NB4 (cell line): ENCODE measurements around the gene ZNF778.

Source experiments
- DNase-seq: peaks from one replicate; pipeline ENCODE4 v3.0.0; 2010; ENCODE audit warnings: low read depth
- H3K4me3 ChIP-seq: one replicate; pipeline ENCODE4 v1.5.1; 2011; ENCODE audit warnings: mild to moderate bottlenecking, low read depth, low read length, moderate library complexity
- CTCF ChIP-seq: IDR thresholded peaks from one replicate; pipeline ENCODE4 v1.5.1; 2012; ENCODE audit warnings: low read depth, low read length
- MAX ChIP-seq: IDR thresholded peaks from 2 replicates; pipeline ENCODE4 v1.6.1; 2011; ENCODE audit warnings: low read depth, low read length
- MYC ChIP-seq: IDR thresholded peaks from 2 replicates; pipeline ENCODE4 v1.6.1; 2011; ENCODE audit warnings: low read depth, low read length
- POLR2A ChIP-seq: IDR thresholded peaks from 2 replicates; pipeline ENCODE4 v1.6.1; 2011; ENCODE audit warnings: mild to moderate bottlenecking; ENCODE audit not compliant: insufficient read length; ENCODE audit errors: extremely low read depth

The ZNF778 gene

GRCh38 chr16:89171216-89172170, 46.0 kb upstream of the ZNF778 start, which contains the start of gene CDH15:
CDH15 (plus strand) TSS chr16:89171748; CDS start chr16:89171832, 84 bp downstream.
- no peak for TF ChIP-seq MAX
- no peak for TF ChIP-seq CTCF
- no peak for TF ChIP-seq MYC
- no peak for TF ChIP-seq POLR2A
- peak; percentile 87 for DNase-seq
- H3K4me3 ChIP-seq, result no peak within 1 kb of the TSS

DNA sequence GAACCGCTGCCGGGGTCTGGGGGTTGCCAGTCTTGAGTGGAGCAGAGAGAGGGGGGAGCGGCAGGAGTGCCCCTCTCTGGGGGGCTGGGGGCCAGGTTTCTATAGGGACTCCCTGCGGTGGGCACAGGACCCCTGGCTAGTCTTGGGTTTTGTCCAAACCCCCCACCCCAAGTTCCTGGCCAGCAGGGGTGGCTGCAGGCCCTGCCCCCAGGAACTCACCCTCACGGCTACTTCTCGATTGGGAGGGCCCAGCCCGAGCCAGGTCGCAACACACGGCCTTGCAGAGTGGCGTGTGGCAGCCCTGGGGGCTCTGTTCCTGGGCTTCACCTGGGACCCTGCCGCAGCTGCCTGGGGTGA, 45.4 kb upstream of the ZNF778 start:
- H3K4me3 ChIP-seq, result no peak overlapping the region
- no peak for DNase-seq
- no peak for TF ChIP-seq MYC
- TF ChIP-seq POLR2A, result no peak
- no peak for TF ChIP-seq CTCF

- H3K4me3 ChIP-seq, result no peak overlapping the region
- TF ChIP-seq MAX (peak; percentile 23; the same call in 1 of the 2 replicates), POLR2A (no peak)
- DNase-seq, result peak; percentile 81
These were observed 44.9 kb upstream of the ZNF778 start for GRCh38 chr16:89172528-89173173.

- H3K4me3 ChIP-seq, result no peak overlapping the region
- TF ChIP-seq CTCF (no peak), POLR2A (no peak), MYC (no peak), MAX (no peak)
- no peak for DNase-seq
These were observed 44.2 kb upstream of the ZNF778 start for GRCh38 chr16:89173174-89173921.

DNA sequence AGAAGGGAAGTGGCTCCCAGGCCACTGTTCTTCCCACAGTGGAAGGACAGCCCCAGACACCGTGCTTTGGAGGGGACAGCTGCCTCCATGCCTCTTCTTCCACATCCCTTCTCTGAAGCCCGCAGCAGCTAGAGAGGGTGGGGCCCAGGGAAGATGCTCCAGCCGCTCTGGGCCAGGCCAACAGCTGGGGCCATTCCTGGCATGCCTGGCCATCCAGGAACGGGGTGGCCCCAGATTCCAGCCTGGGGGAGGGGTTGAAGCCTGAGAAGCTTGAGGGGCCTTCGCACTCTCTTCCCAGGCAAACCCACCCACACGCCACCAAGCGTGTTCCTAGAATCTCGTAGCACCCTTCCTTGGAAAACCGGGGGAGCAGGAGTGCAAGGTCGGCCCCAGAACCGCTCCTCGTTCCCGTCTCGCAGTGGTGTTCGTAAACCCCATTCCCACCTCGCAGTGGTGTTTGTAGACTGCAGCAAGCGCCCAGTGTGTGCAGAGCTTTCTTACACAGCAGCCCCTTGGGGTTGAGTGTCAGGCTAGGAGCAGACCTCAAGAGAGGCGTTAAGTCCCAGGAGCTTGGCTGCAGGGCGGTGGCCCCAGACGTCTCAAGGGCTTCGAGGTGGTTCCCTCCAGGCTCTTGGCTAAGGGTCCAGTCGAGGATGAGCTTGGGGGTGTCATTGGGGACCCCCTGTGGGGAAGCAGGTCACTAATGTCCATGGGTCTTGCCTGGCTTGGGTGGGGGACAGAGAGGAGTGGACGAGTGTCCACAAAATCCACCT, 43.3 kb upstream of the ZNF778 start:
- no peak overlapping the region for H3K4me3 ChIP-seq
- TF ChIP-seq MYC (no peak), CTCF (no peak), POLR2A (no peak), MAX (no peak)
- DNase-seq, result peak; percentile 56
